K562 (cell line): ENCODE measurements around the gene RDH13. TPM values are rescaled to one million over a fixed set of nuclear protein-coding genes. Genes with fewer than 3 reads are reported as not detected.

Experiments used
- ATAC-seq: fragments of 200-7000 bp; cut with Tn5 transposase; 3 replicates; pipeline ENCODE4 v1.9.1; 2020; ENCODE audit warnings: moderate library complexity
- BruUV-seq: library from RNA; stranded (reverse); fragments of 400-500 nt; replicated peaks from 2 replicates; lab custom pipeline; 2021; lab: Mats Ljungman, UMichigan
- CTCF ChIA-PET: fragments of 300-600 bp; formaldehyde crosslinking; extraction: SDS; loops from one replicate; lab custom pipeline; 2021; ENCODE audit warnings: low intra/inter-chr PET ratio; lab: Yijun Ruan, JAX
- POLR2A ChIA-PET: fragments of 300-600, 350-650 bp; sonication (Branson Sonifier 250); formaldehyde crosslinking; extraction: SDS; loops from one replicate; lab custom pipeline; 2021; ENCODE audit warnings: antibody characterized with exemption, inconsistent platforms; lab: Yijun Ruan, JAX
- DNase-seq, 4 experiments: peaks; one replicate each; pipeline versions ENCODE4 v3.0.0 to v3.0.0-alpha.2; 2011 to 2018; ENCODE audit warnings: low spot score in 3 of 4, mixed read lengths in 3 of 4; ENCODE audit errors: extremely low read depth in 1 of 4
- FAIRE-seq: peaks from 2 replicates; lab custom pipeline; 2011; peaks lifted over from hg19 to GRCh38; lab: Jason Lieb, UNC
- H2AFZ ChIP-seq: 2 replicates; pipeline ENCODE4 v1.6.0; 2011; ENCODE audit warnings: low read depth, low read length, control low read depth, inconsistent platforms
- H3K27ac ChIP-seq: fragments of 200-600 bp; 3 replicates; pipeline ENCODE4 v1.8.0; 2011; ENCODE audit warnings: low read depth, mild to moderate bottlenecking, control low read depth, inconsistent platforms, low read length, moderate library complexity, mixed read lengths; ENCODE audit errors: extremely low read depth
- H3K27me3 ChIP-seq, 2 experiments: fragments of 300-600 bp in 1 of 2; 2 replicates in 1 of 2; 3 replicates in 1 of 2; pipeline versions ENCODE4 v1.6.0 to v1.8.0; 2011; ENCODE audit warnings: inconsistent platforms in 2 of 2, low read length in 2 of 2, mild to moderate bottlenecking in 1 of 2, mixed read lengths in 1 of 2, moderate library complexity in 1 of 2; ENCODE audit not compliant: control insufficient read depth in 2 of 2, insufficient read depth in 2 of 2
- H3K36me3 ChIP-seq: fragments of 300-600 bp; 3 replicates; pipeline ENCODE4 v1.8.0; 2011; ENCODE audit warnings: mild to moderate bottlenecking, low read length, inconsistent platforms; ENCODE audit not compliant: control insufficient read depth, insufficient read depth
- H3K4me1 ChIP-seq, 2 experiments: fragments of 200-600 bp in 1 of 2; replicated peaks in 1 of 2; 2 replicates in 1 of 2; 3 replicates in 1 of 2; pipeline versions ENCODE4 v1.5.1 to v1.8.0; 2011; ENCODE audit warnings: inconsistent platforms in 2 of 2, low read length in 2 of 2, mild to moderate bottlenecking in 1 of 2, mixed read lengths in 1 of 2, moderate library complexity in 1 of 2; ENCODE audit not compliant: control insufficient read depth in 2 of 2, insufficient read depth in 2 of 2
- H3K4me2 ChIP-seq: 2 replicates; pipeline ENCODE4 v1.6.1; 2011; ENCODE audit warnings: low read length, control low read depth, inconsistent platforms, mixed read lengths; ENCODE audit not compliant: insufficient read depth
- H3K4me3 ChIP-seq: fragments of 200-600 bp; sonication (generic), shearing (Covaris generic); 2 replicates; pipeline ENCODE4 v1.5.1; 2016; ENCODE audit warnings: control low read depth, inconsistent platforms
- H3K79me2 ChIP-seq: fragments of 200-600 bp; 3 replicates; pipeline ENCODE4 v1.8.0; 2011; ENCODE audit warnings: low read length, inconsistent platforms; ENCODE audit not compliant: control insufficient read depth, insufficient read depth
- H3K9ac ChIP-seq, 2 experiments: 2 replicates each; pipeline versions ENCODE4 v1.6.0 to v1.6.1; 2011; ENCODE audit warnings: low read depth in 2 of 2, low read length in 2 of 2, control low read depth in 1 of 2, inconsistent platforms in 1 of 2, mild to moderate bottlenecking in 1 of 2, mixed read lengths in 1 of 2; ENCODE audit not compliant: insufficient read depth in 1 of 2
- H3K9me1 ChIP-seq: one replicate; pipeline ENCODE4 v1.6.0; 2011; ENCODE audit warnings: inconsistent platforms, mild to moderate bottlenecking, low read length, moderate library complexity; ENCODE audit not compliant: control insufficient read depth, insufficient read depth
- H3K9me3 ChIP-seq: replicated peaks from 2 replicates; pipeline ENCODE4 v1.5.1; 2011; ENCODE audit warnings: low read depth, low read length, inconsistent platforms; ENCODE audit not compliant: control insufficient read depth, insufficient read depth
- H4K20me1 ChIP-seq: replicated peaks from 2 replicates; pipeline ENCODE4 v1.6.1; 2011; ENCODE audit warnings: low read length, inconsistent platforms, mixed read lengths; ENCODE audit not compliant: control insufficient read depth, insufficient read depth
- CTCF ChIP-seq, 3 experiments: IDR thresholded peaks in 2 of 3; conservative IDR thresholded peaks in 1 of 3; 2 replicates each; pipeline ENCODE4 v1.5.1; 2011 to 2012; ENCODE audit warnings: low read length in 3 of 3, mild to moderate bottlenecking in 3 of 3, control low read depth in 2 of 3, improper control_type of control experiment in 1 of 3, inconsistent platforms in 1 of 3, low read depth in 1 of 3, mixed read lengths in 1 of 3, moderate library complexity in 1 of 3; ENCODE audit not compliant: insufficient read depth in 2 of 3
- CTCFL ChIP-seq: IDR thresholded peaks from 2 replicates; pipeline ENCODE4 v1.6.1; 2011; ENCODE audit warnings: borderline replicate concordance, low read depth, mild to moderate bottlenecking, moderate library complexity, low read length; ENCODE audit not compliant: insufficient read depth, poor library complexity, severe bottlenecking
- DLX4 ChIP-seq: fragments of 250-450 bp; sonication (Bioruptor Pico); IDR thresholded peaks from 2 replicates; pipeline ENCODE4 v1.6.1; 2021; ENCODE audit warnings: mild to moderate bottlenecking
- HNRNPUL1 ChIP-seq: fragments of 200-400 bp; formaldehyde crosslinking; IDR thresholded peaks from 2 replicates; pipeline ENCODE4 v1.6.1; 2017; ENCODE audit warnings: low read length
- POLR2A ChIP-seq: fragments of 450-650 bp; conservative IDR thresholded peaks from 2 replicates; pipeline ENCODE4 v1.6.1; 2016
- RBFOX2 ChIP-seq: fragments of 200-400 bp; formaldehyde crosslinking; IDR thresholded peaks from 2 replicates; pipeline ENCODE4 v1.6.1; 2017; ENCODE audit warnings: low read depth, mild to moderate bottlenecking, low read length, moderate library complexity
- RHOXF2B ChIP-seq: fragments of 250-450 bp; sonication (Bioruptor Pico); conservative IDR thresholded peaks from 2 replicates; pipeline ENCODE4 v1.5.1; 2021
- SFPQ ChIP-seq: fragments of 200-400 bp; formaldehyde crosslinking; IDR thresholded peaks from 2 replicates; pipeline ENCODE4 v1.6.1; 2017; ENCODE audit warnings: mild to moderate bottlenecking, low read depth, low read length, moderate library complexity
- SMARCC2 ChIP-seq: fragments of 450-650 bp; IDR thresholded peaks from 2 replicates; pipeline ENCODE4 v1.6.1; 2017; ENCODE audit warnings: antibody characterized with exemption, moderate library complexity, mild to moderate bottlenecking, low read depth
- SP1 ChIP-seq: sonication (generic); formaldehyde crosslinking; IDR thresholded peaks from 2 replicates; pipeline ENCODE4 v1.8.1; 2022; ENCODE audit warnings: mild to moderate bottlenecking, missing genetic modification reagents
- XRCC5 ChIP-seq: fragments of 200-400 bp; formaldehyde crosslinking; IDR thresholded peaks from 2 replicates; pipeline ENCODE4 v1.6.1; 2017; ENCODE audit warnings: low read depth, mild to moderate bottlenecking, low read length
- ZNF232 ChIP-seq: sonication (generic); formaldehyde crosslinking; IDR thresholded peaks from 2 replicates; pipeline ENCODE4 v1.8.0; 2022; ENCODE audit warnings: mild to moderate bottlenecking, missing genetic modification reagents
- WGBS: fragments of 100-300 bp; shearing (Covaris generic); methylation state at CpG from one replicate; pipeline ENCODE4 v1.1.6; 2016; ENCODE audit warnings: low coverage, mixed read lengths; ENCODE audit not compliant: insufficient coverage; ENCODE audit errors: missing lambda C conversion rate; 5-methylcytosine and 5-hydroxymethylcytosine counted together
- in situ Hi-C: fragments of 300-500 bp; cut with MboI; formaldehyde crosslinking; loops from 4 replicates; pipeline ENCODE4 v1.15.0; 2018; ENCODE audit warnings: inconsistent platforms, mixed read lengths
- intact Hi-C: fragments of 100-400 bp; cut with micrococcal nuclease; formaldehyde crosslinking; loops from 2 replicates; pipeline ENCODE4 v1.14.2; 2022
- polyA plus RNA-seq, 8 experiments: library from polyadenylated mRNA; depleted of rRNA in 4 of 8; stranded (reverse) in 5 of 8; unstranded in 3 of 8; fragments of >200 nt; fragmentation: Nextera tagmentation in 2 of 8; fragmentation: Illumina TruSeq in 1 of 8; extraction: Ambion mirVana in 2 of 8; extraction: Trizol in 1 of 8; gene quantifications; 2 replicates each; pipeline versions ENCODE4 v1.2.1 to v1.2.3, GENCODE V29; 2011 to 2014; ENCODE audit warnings: inconsistent platforms in 1 of 8, missing spikeins in 1 of 8
- total RNA-seq, 7 experiments: library from RNA; depleted of rRNA in 6 of 7; stranded (reverse); fragments of >200 nt in 6 of 7; fragmentation: Illumina TruSeq in 2 of 7; extraction: Trizol in 2 of 7; gene quantifications; 2 replicates each; pipeline versions ENCODE4 v1.2.1 to v1.2.3, GENCODE V29; 2011 to 2021; ENCODE audit warnings: low replicate concordance in 1 of 7

RDH13 gene
- total and polyA plus RNA-seq, 9 of the 15 experiments (the other 6 are each of a cell fraction or from before 2014, with no cell fraction given), result 7.5 to 70.3 (median 39.5) TPM

- BruUV-seq, result no TSS peak
- Histone ChIP-seq H3K4me2 (no peak overlapping the region), H4K20me1 (peaks cover 4% of the 10 kb centered on the region; the same call in 1 of the 2 replicates), H3K4me1 (peaks cover 0 to 54% of the 10 kb centered on the region in 2 experiments; a peak in 3 of 5 replicates), H3K27me3 (no peaks in the 10 kb centered on the region), H3K36me3 (peaks cover 50% of the 10 kb centered on the region; the same call in 2 of the 3 replicates), H3K9me1 (no peaks in the 10 kb centered on the region), H2AFZ (no peak overlapping the region), H3K9me3 (no peaks in the 10 kb centered on the region), H3K9ac (peak overlapping the region in 1 of 2 experiments; percentile 68; a peak in 1 of 4 replicates), H3K4me3 (no peak overlapping the region), H3K27ac (no peak overlapping the region; the same call in 2 of the 3 replicates), H3K79me2 (no peaks in the 10 kb centered on the region)
- WGBS, result 42% methylated on average over 12 of the region's 18 CpGs
- ChIA-PET POLR2A (interaction anchor here (0.6 to 2.0 kb wide), 5 partner anchors 8 to 329 kb away, joined by 3 to 5 read pairs (median 3); partner anchors contain the start of gene UBE2S), CTCF (no interaction called here)
- ATAC-seq (peak; percentile 88), FAIRE-seq (peak; percentile 71), DNase-seq (peak; percentile 85 to 88 (median 86))
- intact Hi-C loops (loop anchor here (10.0 kb wide), 1 partner anchor 326 kb away; no protein-coding TSS in a partner anchor), in situ Hi-C loops (no loop called here)
- TF ChIP-seq SFPQ (no peak), RHOXF2B (CRISPR knock-in tag) (no peak), RBFOX2 (no peak), CTCFL (peak; percentile 90), ZNF232 (no peak), HNRNPUL1 (no peak), DLX4 (CRISPR knock-in tag) (no peak), SP1 (no peak), XRCC5 (peak; percentile 46; the same call in 1 of the 2 replicates), SMARCC2 (no peak), CTCF (IDR thresholded peaks at IDR 0.05 in 2 of 3, conservative IDR thresholded peaks at IDR 0.05 in 1 of 3; ENCODE audit: insufficient read depth in 2 of 3, low read depth in 1 of 3, low read length in 3 of 3) (peak; percentile 54 to 65 (median 57)), POLR2A (peak; percentile 33; the same call in 1 of the 2 replicates)
Measured at GRCh38 chr19:55088543-55089341, 25.8 kb upstream of the RDH13 start.
